Measurements from ENCODE around the gene PRKAG2.

DNA sequence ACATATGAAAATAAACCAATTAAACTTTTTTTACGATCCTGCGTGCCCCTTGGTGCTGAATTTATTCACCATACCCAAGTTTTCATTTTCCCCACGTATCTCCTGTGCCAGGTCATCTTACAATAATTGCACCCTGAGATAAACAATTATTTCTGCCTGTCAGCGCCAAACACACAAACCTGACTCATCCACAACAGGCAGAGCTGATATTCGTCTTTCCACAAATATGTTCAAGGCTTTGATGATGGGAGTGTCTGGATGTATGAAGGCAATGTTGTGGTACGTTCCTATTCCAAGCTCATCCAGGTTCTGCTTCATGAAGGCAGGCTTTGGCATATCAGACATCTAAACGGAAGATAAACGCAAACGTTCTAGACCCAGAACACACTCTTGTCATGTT is 311.4 kb downstream of the PRKAG2 start:
- no peak for TF ChIP-seq POLR2AphosphoS5 (IDR thresholded peaks at IDR 0.05; ENCODE audit: borderline replicate concordance, low read depth, low read length)
- no peak for TF ChIP-seq EZH2 (IDR thresholded peaks at IDR 0.05)
- TF ChIP-seq FOXP2 (optimal IDR thresholded peaks at IDR 0.05; ENCODE audit: control extremely low read depth, extremely low read length, insufficient read depth) = no peak

Data from SK-N-MC (cell line).